IPS-NIHi7 (cell line): Measurements from ENCODE around the gene S1PR4.
"Not testable (repeated sequence)": the region's sequence is repeated elsewhere in the genome, so short reads cannot be mapped to it uniquely, and the experiment has no call there.

Experiments
- DNase-seq: peaks from one replicate; pipeline ENCODE4 v3.0.0; 2012; ENCODE audit warnings: mixed read lengths; ENCODE audit errors: extremely low spot score

S1PR4 gene

GRCh38 chr19:3152419-3152780 is 26.2 kb upstream of the S1PR4 start:
- DNase-seq = no peak

GRCh38 chr19:3153286-3154230 is 25.0 kb upstream of the S1PR4 start:
- DNase-seq = no peak

DNA sequence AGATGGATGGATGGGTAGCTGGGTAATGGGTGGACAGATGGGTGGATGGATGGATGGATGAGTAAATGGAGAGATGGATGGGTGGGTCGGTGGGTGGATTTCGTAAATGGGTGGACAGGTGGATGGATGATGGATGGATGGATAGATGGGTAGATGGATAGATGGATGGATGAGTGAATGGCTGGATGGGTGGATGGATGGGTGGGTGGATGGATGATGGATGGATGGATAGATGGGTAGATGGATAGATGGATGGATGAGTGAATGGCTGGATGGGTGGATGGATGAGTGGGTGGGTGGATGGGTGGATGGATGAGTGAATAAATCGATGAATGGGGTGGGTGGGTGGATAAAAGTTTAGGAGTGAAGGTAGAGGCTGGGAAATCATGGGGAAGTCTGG is 24.1 kb upstream of the S1PR4 start:
- DNase-seq = not testable (repeated sequence)

- no peak for DNase-seq
Observed at GRCh38 chr19:3154957-3155736, 23.4 kb upstream of the S1PR4 start.

GRCh38 chr19:3157096-3157845 is 21.3 kb upstream of the S1PR4 start:
- no peak for DNase-seq

GRCh38 chr19:3159565-3159964 is 19.0 kb upstream of the S1PR4 start:
- DNase-seq = no peak

- DNase-seq = no peak
Observed at GRCh38 chr19:3160219-3160618, 18.4 kb upstream of the S1PR4 start.

DNA sequence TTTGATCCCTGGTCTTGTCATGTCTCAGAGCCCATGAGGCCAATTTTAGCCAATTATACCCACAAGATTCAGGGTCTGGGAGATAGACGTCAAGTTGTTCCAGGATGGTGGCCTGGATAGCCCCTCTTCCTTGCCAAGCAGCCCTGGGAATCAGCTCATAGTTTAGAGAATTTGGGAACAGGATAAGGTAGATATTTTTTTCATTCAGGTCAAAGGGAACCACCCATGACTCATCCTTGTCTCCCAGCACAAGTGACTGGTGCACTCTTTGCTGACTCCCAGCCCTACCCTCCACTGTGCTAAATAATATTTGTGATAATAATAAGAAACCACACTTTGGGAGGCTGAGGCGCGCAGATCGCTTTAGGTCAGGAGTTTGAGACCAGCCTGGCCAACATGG is 17.1 kb upstream of the S1PR4 start:
- no peak for DNase-seq

GRCh38 chr19:3162418-3163229 is 15.9 kb upstream of the S1PR4 start:
- no peak for DNase-seq

DNA sequence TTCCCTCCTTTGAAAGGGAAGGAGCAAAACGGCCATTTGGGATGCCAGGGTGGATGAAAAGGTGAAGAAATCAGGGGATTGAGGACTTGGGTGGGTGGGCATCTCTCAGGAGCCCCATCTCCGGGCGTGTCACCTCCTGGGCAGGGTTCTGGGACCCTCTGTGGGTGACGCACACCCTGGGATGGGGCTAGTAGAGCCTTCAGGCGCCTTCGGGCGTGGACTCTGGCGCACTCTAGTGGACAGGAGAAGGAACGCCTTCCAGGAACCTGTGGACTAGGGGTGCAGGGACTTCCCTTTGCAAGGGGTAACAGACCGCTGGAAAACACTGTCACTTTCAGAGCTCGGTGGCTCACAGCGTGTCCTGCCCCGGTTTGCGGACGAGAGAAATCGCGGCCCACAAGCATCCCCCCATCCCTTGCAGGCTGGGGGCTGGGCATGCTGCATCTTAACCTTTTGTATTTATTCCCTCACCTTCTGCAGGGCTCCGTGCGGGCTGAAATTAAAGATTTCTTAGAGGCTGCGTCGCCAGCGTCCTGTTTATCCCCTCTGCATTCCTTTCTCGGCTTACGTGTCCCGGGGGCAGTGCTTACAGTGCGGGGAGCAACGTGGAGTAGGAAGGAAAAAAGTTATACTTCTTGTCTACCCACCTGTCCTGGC is 15.2 kb upstream of the S1PR4 start:
- peak; percentile 97 for DNase-seq

DNA sequence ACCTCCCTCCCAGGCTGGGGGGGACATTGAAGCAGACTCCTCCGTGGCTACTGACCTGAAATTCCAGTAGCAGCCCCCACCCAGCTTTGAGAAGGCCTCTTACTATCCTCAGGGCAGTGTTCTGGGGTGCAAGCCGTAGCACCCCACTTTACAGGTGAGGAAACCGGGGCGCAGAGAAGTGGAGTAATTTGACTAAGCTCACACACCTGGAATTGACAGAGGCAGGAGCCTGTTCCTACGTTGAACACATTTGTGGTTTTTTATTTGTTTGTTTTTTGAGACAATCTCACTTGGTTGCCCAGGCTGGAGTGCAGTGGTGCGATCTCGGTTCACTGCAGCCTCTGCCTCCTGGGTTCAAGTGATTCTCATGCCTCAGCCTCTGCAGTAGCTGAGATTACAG is 14.6 kb upstream of the S1PR4 start:
- no peak for DNase-seq

- DNase-seq = no peak
Observed at GRCh38 chr19:3167533-3168272, 10.9 kb upstream of the S1PR4 start.

- DNase-seq = no peak
Observed at GRCh38 chr19:3171894-3172672, 6.5 kb upstream of the S1PR4 start.

- not testable (repeated sequence) for DNase-seq
Observed at GRCh38 chr19:3172673-3173000, 5.9 kb upstream of the S1PR4 start.

GRCh38 chr19:3175781-3176714 is 2.5 kb upstream of the S1PR4 start:
- no peak for DNase-seq

GRCh38 chr19:3176715-3177501 is 1.7 kb upstream of the S1PR4 start:
- no peak for DNase-seq

- DNase-seq = no peak
Observed at GRCh38 chr19:3178973-3179738, 587 bp downstream of the S1PR4 start.
